Hippocampal formation (tissue), 2 donors: ENCODE data around the gene ERBB4.

Experiments
- DNase-seq, 2 donors: peaks; one replicate each; lab custom pipeline; 2025; lab: John Stamatoyannopoulos, UW

The ERBB4 gene

DNA sequence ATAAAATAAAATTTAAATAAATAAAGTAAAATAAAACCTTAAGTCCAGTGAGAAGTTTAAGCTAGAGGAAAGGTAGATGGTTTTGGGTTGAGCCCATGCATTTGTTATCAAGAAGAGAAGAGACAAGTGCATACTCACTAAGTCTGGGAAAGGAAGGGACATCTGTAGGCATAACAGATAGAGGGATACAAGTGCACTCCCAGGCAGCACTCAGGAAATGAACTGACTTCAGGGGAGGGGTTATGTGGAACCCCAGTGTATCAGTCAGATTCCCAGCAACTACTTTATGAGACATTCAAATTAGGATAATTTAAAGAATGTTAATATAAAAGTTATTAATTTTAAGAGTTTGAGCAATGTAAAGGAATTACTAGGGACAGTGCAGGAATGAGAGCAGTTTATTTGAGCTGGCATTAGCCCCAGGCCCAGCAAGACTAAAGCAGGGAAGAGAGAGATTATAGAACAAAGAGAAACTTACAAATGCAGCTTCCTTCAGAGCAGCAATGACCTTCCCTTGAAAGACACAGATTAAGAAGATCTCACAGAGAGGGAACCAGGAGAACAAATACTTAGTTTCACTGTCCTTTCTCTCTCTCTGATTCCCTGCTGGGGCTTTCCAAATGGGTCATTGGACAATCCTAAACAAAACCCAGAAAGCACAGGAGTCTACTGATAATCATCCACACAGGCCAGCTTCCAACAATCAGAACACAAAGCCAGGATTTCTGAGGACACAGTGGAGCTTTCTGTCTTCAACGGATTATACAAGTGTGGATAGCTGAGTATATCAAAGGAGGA is 109.7 kb downstream of the ERBB4 start:
- DNase-seq: peak; percentile 35 to 70

DNA sequence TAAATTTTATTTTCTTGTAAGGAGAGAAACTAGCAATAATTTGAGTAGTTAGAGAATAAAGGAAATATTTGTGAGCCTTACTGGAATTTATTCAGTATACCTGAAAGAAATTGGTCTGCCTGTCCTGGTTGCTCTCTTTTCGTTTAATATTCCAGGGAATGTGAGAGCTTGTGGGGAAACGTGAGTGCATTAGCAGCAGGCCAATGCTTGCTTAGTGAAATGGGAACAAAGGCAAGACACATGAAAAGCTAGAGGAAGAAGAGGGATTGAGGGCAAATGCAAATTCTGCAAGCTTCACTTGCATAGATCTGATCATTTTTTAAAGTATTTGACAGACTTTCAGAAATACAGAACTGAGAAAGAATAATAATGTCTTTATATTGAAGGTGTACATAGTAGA is 111.0 kb downstream of the ERBB4 start:
- DNase-seq: no peak

DNA sequence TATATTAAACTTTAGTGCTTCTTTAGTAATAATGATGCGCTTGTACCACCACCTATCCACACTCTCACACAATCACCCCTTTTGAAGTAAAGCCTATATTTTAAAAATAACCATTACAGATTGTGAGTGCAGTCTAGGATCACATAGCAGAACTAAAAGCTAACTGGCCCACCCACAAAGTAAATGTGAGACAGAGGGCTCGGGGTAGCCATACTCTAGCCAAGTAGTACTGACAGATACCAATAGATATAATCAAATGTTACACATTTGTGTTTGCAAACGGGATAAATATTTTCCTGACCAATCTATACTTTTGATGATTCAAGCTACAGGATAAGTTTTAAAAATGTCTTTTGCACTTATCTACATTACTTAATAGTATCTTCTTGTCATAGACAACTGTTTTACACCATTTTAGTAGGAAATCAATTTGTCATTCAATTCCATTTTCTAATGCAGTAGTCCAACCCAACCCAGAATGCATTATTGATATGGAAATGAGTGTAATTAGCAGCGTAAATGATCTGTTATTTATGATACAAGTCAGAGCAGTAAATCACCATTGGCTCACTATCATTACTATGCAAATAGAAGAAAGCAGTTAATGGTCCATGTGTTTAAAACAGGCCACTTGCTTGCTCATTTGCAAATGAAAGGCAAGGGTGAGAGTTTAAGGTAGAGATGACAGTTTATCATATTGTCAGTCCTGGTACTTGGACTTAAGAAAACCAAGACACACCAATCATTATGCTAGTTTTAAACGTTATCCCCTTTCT is 111.8 kb downstream of the ERBB4 start:
- DNase-seq: no peak

DNA sequence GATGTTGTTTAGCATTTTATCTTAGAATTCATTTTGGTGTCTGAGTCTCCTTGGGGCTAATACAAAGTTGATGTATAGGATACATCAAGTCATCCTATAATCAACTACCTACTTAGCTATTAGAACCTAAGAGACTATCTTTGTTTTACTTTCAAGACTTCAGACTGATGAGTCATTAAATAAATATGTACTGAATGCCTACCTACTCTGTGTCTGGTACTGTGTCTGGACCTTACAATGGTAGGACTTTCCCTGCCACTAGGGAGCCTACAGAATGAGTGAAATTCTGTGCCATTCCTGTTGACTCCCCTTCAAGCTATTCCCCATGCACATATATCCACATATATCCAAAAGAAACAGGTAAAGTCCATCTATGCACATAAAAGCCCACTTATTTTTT is 114.5 kb downstream of the ERBB4 start:
- DNase-seq: no peak

DNA sequence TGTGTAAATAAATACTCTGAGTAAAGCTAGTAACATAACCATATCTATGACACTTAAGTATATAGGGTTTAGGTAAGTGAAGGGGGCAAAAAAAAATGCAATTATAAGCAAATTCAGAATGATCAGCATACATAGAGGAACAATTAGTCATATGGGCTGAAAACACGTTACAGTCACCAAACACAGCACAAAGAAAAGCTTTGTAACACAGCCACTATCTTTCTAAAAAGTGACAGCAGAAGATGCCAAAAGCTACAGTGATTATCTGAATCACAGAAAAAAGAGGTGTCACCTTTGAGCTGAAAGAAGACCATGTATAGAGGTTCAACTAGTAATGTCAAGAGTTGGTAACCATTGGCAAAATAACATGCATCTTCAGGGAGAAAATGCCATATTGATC is 115.5 kb downstream of the ERBB4 start:
- no peak for DNase-seq

DNA sequence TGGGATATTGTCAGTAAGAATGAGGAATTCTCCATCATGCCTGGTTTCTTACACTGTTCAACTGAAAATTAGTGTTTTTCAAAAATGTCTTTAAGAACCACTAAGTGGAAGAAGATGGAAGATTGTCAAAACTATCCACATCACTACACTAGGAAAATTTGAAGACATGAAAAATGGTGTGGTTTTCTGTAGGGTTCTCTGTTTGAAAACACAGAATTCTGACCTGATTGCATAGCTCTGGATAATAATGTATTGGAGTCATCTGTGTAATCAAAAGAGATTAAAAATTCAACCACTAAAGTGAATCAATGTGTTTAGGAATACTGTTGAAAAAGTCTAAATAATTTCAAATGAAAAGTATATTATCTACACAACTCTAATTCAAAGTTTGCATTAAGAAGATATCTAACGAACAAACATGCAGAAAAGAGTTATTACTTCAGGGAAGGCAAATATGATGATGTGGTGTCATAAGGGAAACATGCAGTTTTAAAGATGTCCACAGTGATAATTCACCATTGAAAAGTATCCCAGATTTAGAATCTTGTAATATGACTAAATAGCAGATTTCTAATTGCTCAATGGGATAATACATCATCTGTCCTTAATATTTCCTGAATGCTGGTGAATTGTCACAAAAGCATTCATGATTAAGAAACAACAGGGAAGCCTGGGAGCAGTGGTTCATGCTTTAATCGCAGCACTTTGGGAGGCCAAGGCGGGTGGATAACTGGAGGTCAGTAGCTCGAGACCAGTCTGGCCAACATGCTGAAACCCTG is 116.9 kb downstream of the ERBB4 start:
- no peak for DNase-seq

DNA sequence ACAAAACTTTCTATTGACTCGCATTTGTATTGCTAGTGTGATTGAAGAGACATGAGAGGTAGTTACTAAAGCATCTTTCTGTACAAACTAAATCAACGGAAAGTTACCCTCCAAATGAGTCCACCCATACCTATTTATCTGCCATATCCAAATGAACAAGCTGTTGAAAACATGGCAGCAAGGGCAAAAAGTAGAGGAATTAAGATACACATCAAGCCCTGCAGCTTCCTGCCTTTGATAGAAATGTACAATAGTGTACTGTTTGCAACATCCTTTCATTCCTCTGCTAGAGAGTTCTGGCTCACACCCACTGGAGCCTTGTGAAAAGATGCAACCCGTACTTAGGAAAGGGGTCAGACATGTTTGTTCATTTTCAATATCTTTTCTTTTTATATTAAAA is 122.5 kb downstream of the ERBB4 start:
- DNase-seq: peak in 1 of 2 donors; percentile 71

DNA sequence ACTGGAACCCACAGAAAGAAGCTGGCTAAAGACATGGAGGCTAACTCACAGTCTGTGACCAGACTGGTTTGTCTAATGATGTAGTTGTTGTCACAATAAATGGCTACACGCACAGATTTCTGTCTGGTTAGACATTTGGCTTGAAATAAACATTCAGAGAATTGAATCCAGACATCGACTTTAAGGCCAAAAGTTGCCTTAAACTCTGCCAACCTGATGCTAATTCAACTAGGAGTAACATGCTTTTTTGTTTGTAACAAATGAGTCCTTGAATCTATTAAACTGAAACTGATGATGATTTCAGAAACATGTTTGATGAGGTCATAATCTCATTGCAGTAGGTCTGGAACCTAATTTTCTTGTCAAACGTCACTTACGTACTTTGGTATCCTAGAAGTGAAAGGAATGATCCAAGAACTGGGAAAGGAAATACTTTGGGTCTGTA is 123.8 kb downstream of the ERBB4 start:
- peak in 1 of 2 donors; percentile 58 for DNase-seq

DNA sequence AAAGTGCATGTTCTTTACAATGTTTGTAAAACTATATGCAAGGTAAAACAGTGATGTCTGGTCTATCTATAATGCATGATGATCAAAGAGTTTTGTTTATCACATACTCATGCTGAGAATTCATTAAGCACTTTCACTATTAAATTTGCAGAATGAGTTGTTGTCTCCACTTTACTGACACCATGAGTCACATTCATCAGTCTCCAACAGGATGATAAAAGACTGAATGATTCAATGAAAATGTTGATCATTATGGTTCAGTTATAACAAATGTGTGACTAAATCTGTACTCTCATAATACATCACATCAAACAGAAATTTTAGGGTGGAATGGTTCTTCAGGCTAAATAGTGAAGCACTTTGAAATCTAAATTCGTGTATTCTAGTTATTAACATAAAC is 129.0 kb downstream of the ERBB4 start:
- DNase-seq: no peak

DNA sequence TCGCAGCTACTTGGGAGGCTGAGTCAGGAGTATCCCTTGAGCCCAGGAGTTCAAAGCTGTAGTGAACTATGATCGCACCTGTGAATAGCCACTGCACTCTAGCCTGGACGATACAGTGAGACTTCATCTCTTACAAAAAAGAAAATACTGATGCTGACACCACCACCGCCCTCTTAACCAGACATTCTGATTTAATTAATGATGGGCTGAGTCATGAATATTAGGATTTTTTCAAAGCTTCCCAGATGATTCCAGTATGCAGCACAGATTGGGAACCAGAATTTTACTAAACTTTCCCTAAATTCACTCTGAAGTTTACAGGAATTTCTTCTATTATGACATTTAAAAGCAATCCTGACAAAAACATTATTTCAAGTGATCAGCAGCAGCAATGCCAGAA is 130.1 kb downstream of the ERBB4 start:
- DNase-seq: no peak

DNA sequence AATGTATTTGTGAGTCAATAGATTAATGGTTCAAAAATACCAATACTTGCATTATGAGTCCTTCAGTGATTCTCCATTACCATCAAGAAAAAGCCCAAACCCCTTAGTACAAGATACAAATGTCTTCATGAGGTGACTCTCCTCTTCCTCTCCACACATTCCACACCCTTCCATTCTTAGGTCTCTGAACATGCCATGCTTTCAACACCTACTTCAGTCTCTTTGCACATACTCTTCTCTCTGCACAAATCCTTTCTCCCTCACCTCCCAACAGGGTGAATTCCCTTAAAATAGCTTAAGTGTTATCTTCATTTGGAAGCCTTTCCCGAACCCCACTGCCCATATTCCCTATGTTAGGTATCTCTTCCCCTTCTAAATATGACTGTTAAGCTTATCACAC is 131.9 kb downstream of the ERBB4 start:
- no peak for DNase-seq

DNA sequence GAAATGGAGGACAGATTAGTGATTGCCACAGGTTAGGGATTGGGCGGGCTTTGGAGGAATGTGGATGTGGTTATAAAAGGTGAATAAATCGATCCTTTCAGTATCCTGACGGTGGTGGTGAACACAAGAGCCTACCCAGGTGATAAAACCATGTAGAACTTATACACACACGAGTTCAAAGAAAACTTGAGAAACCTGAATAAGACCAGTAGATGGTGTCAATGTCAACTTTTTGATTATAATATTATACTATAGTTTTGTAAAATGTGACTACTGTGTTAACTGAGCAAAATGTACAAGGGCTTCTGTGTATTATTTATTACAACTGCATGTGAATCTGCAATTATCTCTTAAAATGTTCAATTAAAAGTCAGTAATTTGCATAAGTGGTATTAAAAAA is 136.3 kb downstream of the ERBB4 start:
- DNase-seq: no peak

DNA sequence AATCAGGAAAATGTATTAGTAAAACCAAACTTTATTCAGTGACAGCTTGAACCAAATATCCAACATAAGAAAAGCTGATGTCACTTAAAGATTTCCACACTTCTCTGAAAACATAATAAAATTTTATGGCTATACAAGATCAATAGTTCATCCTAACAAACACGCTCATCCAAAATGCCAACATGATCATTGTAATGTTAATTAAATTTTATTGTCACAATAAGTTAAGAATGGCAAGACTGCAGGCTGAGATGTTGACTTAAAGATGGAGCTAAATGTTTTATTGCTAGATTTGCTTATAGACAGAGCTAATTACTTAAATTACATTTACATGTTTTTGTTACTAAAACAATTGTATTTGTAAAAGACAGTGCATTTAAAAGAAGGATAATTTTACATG is 140.3 kb downstream of the ERBB4 start:
- DNase-seq: no peak

DNA sequence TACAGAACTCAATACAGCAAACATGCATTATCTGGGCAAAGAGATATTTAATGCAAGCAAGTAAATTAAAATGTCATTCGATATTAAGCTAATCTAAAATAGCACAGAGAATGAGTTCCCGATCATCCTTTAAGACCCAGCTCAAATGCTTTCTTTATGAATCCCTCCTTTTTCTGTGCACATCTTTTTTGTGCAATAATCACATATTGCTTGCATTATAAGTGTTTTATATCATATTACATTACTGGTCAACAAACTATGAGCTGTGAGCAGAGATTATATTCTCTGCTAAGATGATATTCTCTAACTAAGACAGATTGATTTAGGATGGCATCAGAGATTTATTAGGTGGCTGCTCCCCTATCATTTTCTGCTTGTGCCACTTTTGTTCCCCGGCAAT is 146.1 kb downstream of the ERBB4 start:
- DNase-seq: no peak

DNA sequence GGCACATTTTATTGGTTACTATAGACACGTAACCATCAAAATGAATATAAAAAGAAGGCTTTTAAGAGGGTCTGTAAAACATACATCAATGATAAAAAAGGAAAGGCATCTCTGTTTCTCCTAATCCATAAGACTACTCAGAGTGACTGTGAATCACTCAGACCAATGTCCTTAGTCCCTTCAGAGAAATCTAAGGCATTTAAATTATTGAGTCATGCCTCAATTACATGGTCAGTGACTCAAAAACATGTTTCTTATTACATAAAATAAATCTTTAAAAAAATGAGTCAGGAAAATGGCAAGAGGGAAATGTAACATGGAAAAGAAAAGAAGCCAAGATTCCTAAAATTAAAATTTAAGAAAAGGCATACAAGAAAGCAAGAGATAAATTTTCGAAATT is 146.6 kb downstream of the ERBB4 start:
- DNase-seq: no peak

DNA sequence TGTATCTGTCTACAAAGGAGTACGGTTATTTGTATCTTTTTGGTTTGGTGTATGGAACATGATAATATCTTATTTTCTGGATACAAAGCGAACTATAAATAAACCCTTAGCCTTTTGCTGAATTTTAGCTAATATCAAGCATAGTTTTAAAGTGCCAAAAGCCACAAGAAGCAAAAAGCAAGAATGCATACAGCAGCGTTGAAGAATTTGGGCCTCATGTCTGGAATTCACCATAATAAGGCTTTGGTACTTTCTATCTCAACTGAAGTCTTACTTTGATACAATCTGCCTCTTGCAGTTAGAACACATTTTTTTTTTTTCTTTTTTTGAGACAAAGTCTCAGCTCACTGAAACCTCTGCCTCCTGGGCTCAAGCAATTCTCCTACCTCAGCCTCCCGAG is 151.5 kb downstream of the ERBB4 start:
- DNase-seq: no peak

DNA sequence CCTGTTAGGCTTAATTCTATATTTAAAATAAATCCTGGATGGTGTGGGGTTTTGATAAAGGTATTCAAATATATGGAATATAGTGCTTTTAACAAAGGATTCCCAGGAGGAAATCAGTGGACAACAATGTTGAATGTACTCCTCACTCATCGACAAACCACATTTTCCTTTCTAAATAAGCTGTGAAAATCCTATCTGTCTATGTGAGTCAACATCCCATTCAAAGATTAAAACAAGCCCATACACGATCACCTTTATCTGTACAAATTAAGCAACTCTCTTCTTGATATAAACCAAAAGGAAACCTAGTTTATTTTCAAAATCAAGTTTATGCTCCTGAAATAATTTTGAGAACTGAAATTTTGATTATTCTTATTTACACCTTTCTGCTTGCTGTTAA is 153.4 kb downstream of the ERBB4 start:
- DNase-seq: no peak

DNA sequence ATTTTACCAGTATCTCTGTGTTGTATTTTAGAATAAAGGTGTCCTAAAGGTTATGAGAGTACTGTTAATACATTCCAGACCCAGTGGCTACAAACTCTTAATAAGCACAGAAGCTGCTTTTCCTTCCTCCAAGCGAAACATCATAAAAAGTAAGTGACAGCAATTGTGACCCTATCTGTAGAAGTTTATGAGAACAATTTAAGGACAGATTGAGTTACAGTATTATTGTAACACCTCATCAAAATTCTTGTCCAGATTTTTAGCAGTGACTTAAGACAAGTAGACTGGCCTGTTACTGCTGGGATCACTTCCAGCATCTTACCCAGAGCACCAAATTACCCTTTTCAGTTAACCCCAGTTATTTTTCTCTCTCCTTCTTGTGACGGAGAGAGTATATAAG is 154.6 kb downstream of the ERBB4 start:
- no peak for DNase-seq

DNA sequence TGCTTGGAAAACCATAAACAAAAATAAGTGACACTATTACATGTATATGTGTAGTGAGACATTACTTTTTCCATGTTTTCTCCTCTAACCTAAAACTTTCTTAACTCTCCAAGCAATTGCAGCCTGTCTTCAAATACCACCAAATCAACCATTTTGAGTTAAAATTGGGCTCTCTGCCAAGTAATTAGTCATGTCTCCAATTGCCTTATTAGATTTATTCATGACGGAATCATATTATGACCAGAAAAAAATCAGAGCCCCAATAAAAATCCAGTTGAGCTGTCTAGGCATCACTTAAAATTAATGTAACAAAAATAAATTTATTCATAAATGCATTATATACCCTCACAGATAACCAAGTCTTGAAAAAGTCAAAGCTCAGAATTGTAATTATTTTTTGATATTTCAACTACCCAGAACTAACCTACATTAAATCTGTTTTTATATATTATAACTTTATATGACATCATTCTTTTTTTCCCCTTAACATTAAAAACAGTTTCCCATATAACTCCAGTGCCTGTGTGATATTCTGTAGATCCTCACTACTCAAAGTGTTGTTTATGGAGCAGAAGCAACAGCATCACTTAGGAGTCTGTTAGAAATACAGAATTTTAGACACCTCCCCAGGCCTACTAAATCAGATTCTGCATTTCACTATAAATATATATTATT is 157.0 kb downstream of the ERBB4 start:
- DNase-seq: no peak

DNA sequence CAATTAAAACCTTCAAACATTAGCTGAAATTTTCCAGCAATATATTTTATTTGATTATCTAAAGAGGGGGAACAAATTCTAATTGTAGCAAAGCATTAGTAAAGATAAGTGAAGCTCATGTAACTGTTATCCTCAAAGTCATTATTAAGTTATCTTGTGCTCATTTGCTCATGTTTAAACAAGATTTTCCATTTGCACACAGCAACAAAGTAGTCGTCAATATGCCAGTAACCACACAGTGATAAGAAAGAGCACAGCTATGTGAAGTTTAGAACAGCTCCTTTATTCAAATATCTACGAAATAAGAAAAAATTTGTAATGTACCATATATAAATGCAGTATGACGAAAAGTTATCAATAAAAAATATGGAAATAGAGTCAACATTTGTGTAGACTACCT is 159.5 kb downstream of the ERBB4 start:
- no peak for DNase-seq

DNA sequence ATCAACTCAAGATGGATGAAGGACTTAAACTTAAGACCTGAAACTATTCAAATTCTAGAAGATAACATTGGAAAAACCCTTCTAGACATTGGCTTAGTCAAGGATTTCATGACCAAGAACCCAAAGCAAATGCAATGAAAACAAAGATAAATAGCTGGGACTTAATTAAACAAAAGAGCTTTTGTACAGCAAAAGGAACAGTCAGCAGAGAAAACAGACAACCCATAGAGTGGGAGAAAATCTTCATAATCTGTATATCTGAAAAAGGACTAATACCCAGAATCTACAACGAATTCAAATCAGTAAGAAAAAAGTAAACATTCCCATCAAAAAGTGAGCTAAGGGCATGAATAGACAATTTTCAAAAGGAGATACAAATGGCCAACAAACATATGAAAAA is 171.2 kb downstream of the ERBB4 start:
- no peak for DNase-seq
